HEK293T (cell line): ENCODE measurements around the gene ARHGEF26.
"Not testable (repeated sequence)": the region's sequence is repeated elsewhere in the genome, so short reads cannot be mapped to it uniquely, and the experiment has no call there.

Experiments used
- CTCF ChIA-PET: fragments of 350-600 bp; formaldehyde crosslinking; extraction: SDS; loops from one replicate; lab custom pipeline; 2021; ENCODE audit warnings: antibody characterized with exemption, inconsistent platforms; lab: Yijun Ruan, JAX
- POLR2A ChIA-PET: fragments of 350-600 bp; formaldehyde crosslinking; extraction: SDS; loops from one replicate; lab custom pipeline; 2020; ENCODE audit warnings: antibody characterized with exemption, inconsistent platforms; lab: Yijun Ruan, JAX
- DNase-seq: peaks from one replicate; pipeline ENCODE4 v3.0.0; 2012; ENCODE audit warnings: mixed read lengths; ENCODE audit errors: extremely low spot score
- ARNT ChIP-seq: fragments of 450-650 bp; IDR thresholded peaks from 2 replicates; pipeline ENCODE4 v1.6.1; 2017; ENCODE audit warnings: mild to moderate bottlenecking
- BHLHE40 ChIP-seq: fragments of 450-650 bp; IDR thresholded peaks from 2 replicates; pipeline ENCODE4 v1.6.1; 2016; ENCODE audit warnings: mild to moderate bottlenecking, moderate library complexity, borderline replicate concordance
- CTBP1 ChIP-seq: fragments of 450-650 bp; IDR thresholded peaks from 2 replicates; pipeline ENCODE4 v1.6.1; 2016; ENCODE audit warnings: borderline replicate concordance
- ELF4 ChIP-seq: fragments of 450-650 bp; IDR thresholded peaks from 2 replicates; pipeline ENCODE4 v1.6.1; 2017; ENCODE audit warnings: antibody characterized with exemption
- FOXA1 ChIP-seq: fragments of 450-650 bp; IDR thresholded peaks from 2 replicates; pipeline ENCODE4 v1.6.1; 2016; ENCODE audit warnings: mild to moderate bottlenecking
- FOXK2 ChIP-seq: fragments of 450-650 bp; IDR thresholded peaks from 2 replicates; pipeline ENCODE4 v1.6.1; 2016; ENCODE audit warnings: mild to moderate bottlenecking
- FOXM1 ChIP-seq: fragments of 450-650 bp; IDR thresholded peaks from 2 replicates; pipeline ENCODE4 v1.6.1; 2017; ENCODE audit warnings: mild to moderate bottlenecking, borderline replicate concordance
- HDGF ChIP-seq: fragments of 450-650 bp; IDR thresholded peaks from 2 replicates; pipeline ENCODE4 v1.6.1; 2017; ENCODE audit warnings: antibody characterized with exemption, borderline replicate concordance
- L3MBTL2 ChIP-seq: fragments of 450-650 bp; conservative IDR thresholded peaks from 2 replicates; pipeline ENCODE4 v1.6.1; 2016; ENCODE audit warnings: mild to moderate bottlenecking
- LEF1 ChIP-seq: fragments of 450-650 bp; IDR thresholded peaks from 2 replicates; pipeline ENCODE4 v1.6.1; 2017; ENCODE audit warnings: mild to moderate bottlenecking, borderline replicate concordance
- NFRKB ChIP-seq: fragments of 450-650 bp; IDR thresholded peaks from 2 replicates; pipeline ENCODE4 v1.6.1; 2016; ENCODE audit warnings: mild to moderate bottlenecking, moderate library complexity
- PKNOX1 ChIP-seq: fragments of 450-650 bp; IDR thresholded peaks from 2 replicates; pipeline ENCODE4 v1.6.1; 2016
- SP1 ChIP-seq: fragments of 450-650 bp; IDR thresholded peaks from 2 replicates; pipeline ENCODE4 v1.6.1; 2017
- SUZ12 ChIP-seq: fragments of 450-650 bp; IDR thresholded peaks from 2 replicates; pipeline ENCODE4 v1.6.1; 2016; ENCODE audit warnings: mild to moderate bottlenecking
- TARDBP ChIP-seq: fragments of 450-650 bp; IDR thresholded peaks from 2 replicates; pipeline ENCODE4 v1.6.1; 2016
- ZNF384 ChIP-seq: fragments of 450-650 bp; IDR thresholded peaks from 2 replicates; pipeline ENCODE4 v1.6.1; 2016

The ARHGEF26 gene

GRCh38 chr3:154085071-154085470 is 36.1 kb upstream of the ARHGEF26 start:
- CTCF ChIA-PET, result no interaction called here
- no peak for TF ChIP-seq ZNF384
- TF ChIP-seq SUZ12, result no peak
- no peak for TF ChIP-seq LEF1
- TF ChIP-seq PKNOX1, result 0 out of 2 replicates have a peak, but pooled peaks have one; percentile 16
- TF ChIP-seq FOXK2, result no peak
- TF ChIP-seq CTBP1, result no peak
- POLR2A ChIA-PET, result no interaction called here

GRCh38 chr3:154085799-154086198 is 35.4 kb upstream of the ARHGEF26 start:
- no peak for DNase-seq
- ChIA-PET POLR2A (no interaction called here), CTCF (no interaction called here)
- TF ChIP-seq FOXM1 (no peak), ARNT (no peak), L3MBTL2 (no peak), FOXA1 (no peak), TARDBP (no peak), PKNOX1 (no peak)

More at GRCh38 chr3:154085071-154085470, 36.1 kb upstream of the ARHGEF26 start:
- no peak for DNase-seq

- CTCF ChIA-PET, result no interaction called here
- TF ChIP-seq TARDBP (no peak), SP1 (no peak), LEF1 (no peak), FOXA1 (no peak), CTBP1 (no peak), HDGF (no peak), PKNOX1 (no peak), NFRKB (no peak), ELF4 (no peak), FOXK2 (no peak), ZNF384 (no peak), ARNT (no peak), BHLHE40 (no peak), SUZ12 (no peak), L3MBTL2 (no peak), FOXM1 (no peak)
- POLR2A ChIA-PET, result no interaction called here
- DNase-seq, result no peak
Observed at GRCh38 chr3:154086286-154086685, 34.9 kb upstream of the ARHGEF26 start.

GRCh38 chr3:154087756-154088480 is 33.3 kb upstream of the ARHGEF26 start:
- POLR2A ChIA-PET, CTCF ChIA-PET, DNase-seq: not testable (repeated sequence)

- no peak for DNase-seq
- POLR2A ChIA-PET, result no interaction called here
- TF ChIP-seq TARDBP (no peak), FOXA1 (no peak), ELF4 (no peak), BHLHE40 (no peak), ZNF384 (no peak), FOXM1 (no peak), NFRKB (no peak), L3MBTL2 (no peak), FOXK2 (no peak), SP1 (no peak), LEF1 (no peak), SUZ12 (no peak), ARNT (no peak), PKNOX1 (no peak)
- CTCF ChIA-PET, result no interaction called here
Observed at GRCh38 chr3:154089421-154090420, 31.5 kb upstream of the ARHGEF26 start.
